Panc1 (cell line): ENCODE data around the gene APBB1IP.
"Not testable (repeated sequence)": the region's sequence is repeated elsewhere in the genome, so short reads cannot be mapped to it uniquely, and the experiment has no call there.

Source experiments
- REST ChIP-seq, 2 experiments: IDR thresholded peaks; 2 replicates each; pipeline ENCODE4 v1.6.1; 2011 to 2012; ENCODE audit warnings: low read depth in 2 of 2, control low read depth in 1 of 2, low read length in 1 of 2, mild to moderate bottlenecking in 1 of 2, moderate library complexity in 1 of 2; ENCODE audit not compliant: insufficient read depth in 1 of 2
- TF ChIP-seq, protein P1 (sequence below): fragments of 450-650 bp; IDR thresholded peaks from 2 replicates; pipeline ENCODE4 v1.5.1; 2017; ENCODE audit warnings: mild to moderate bottlenecking

DNA sequence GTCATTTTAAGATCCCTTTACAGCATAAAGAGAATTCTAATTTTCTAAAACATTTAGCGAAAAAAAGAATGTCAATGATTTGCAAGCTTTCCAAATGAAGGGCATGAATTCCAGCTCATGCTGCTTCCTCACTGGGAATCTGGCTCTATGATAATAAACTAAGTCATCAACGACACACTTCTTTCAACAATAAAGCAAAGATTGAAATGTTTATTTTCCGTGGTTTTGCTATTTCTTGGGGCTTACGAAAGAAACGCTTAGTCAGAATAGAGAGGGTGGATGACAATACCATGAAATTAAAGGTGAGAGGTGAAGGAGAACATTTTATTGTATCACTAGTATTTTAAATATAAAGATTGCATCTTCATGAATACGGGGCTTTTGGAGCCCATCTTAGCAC, 140.2 kb downstream of the APBB1IP start:
- TF ChIP-seq, protein P1, sequence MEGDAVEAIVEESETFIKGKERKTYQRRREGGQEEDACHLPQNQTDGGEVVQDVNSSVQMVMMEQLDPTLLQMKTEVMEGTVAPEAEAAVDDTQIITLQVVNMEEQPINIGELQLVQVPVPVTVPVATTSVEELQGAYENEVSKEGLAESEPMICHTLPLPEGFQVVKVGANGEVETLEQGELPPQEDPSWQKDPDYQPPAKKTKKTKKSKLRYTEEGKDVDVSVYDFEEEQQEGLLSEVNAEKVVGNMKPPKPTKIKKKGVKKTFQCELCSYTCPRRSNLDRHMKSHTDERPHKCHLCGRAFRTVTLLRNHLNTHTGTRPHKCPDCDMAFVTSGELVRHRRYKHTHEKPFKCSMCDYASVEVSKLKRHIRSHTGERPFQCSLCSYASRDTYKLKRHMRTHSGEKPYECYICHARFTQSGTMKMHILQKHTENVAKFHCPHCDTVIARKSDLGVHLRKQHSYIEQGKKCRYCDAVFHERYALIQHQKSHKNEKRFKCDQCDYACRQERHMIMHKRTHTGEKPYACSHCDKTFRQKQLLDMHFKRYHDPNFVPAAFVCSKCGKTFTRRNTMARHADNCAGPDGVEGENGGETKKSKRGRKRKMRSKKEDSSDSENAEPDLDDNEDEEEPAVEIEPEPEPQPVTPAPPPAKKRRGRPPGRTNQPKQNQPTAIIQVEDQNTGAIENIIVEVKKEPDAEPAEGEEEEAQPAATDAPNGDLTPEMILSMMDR, result not testable (repeated sequence)
- not testable (repeated sequence) for TF ChIP-seq REST (IDR thresholded peaks at IDR 0.05; ENCODE audit: insufficient read depth in 1 of 2, low read depth in 2 of 2, low read length in 1 of 2)
